Measurements from ENCODE around the gene ZNF490. TPM values are rescaled to one million over a fixed set of nuclear protein-coding genes. Genes with fewer than 3 reads are reported as not detected.
"Not testable (repeated sequence)": the region's sequence is repeated elsewhere in the genome, so short reads cannot be mapped to it uniquely, and the experiment has no call there.

ZNF490 gene
- total and polyA plus RNA-seq, 9 donors = 0.98 to 12.5 (median 7.0) TPM

- Histone ChIP-seq H3K4me1 (ENCODE audit: insufficient read depth) (peaks cover 12% of the 10 kb centered on the region), H3K27me3 (no peaks in the 10 kb centered on the region), H3K36me3 (no peaks in the 10 kb centered on the region), H3K27ac (peak overlapping the region in 1 of 2 donors; percentile 29), H3K9me3 (no peaks in the 10 kb centered on the region), H3K4me3 (no peak overlapping the region)
- 67 to 73% (median 73%) methylated on average over 8 of the region's 8 CpGs for WGBS, 3 donors
- no peak for DNase-seq
- intact Hi-C loops (cut with DNase I) = no loop called here
- TF ChIP-seq CTCF (IDR thresholded peaks at IDR 0.05) (no peak), POLR2A (IDR thresholded peaks at IDR 0.05) (no peak), EP300 (IDR thresholded peaks at IDR 0.05) (no peak)
These were observed 36.4 kb upstream of the ZNF490 start for GRCh38 chr19:12647047-12647446.

- TF ChIP-seq CTCF (IDR thresholded peaks at IDR 0.05) (no peak), EP300 (IDR thresholded peaks at IDR 0.05) (no peak)
- Histone ChIP-seq H3K27ac (no peak overlapping the region), H3K9me3 (no peaks in the 10 kb centered on the region), H3K36me3 (no peaks in the 10 kb centered on the region), H3K27me3 (no peaks in the 10 kb centered on the region), H3K4me3 (no peak overlapping the region), H3K4me1 (ENCODE audit: insufficient read depth) (peaks cover 12% of the 10 kb centered on the region)
- no peak for DNase-seq
- intact Hi-C loops (cut with DNase I) = no loop called here
- 78 to 88% (median 79%) methylated on average over 10 of the region's 10 CpGs for WGBS, 3 donors
These were observed 35.9 kb upstream of the ZNF490 start for GRCh38 chr19:12646551-12646950.

- H3K9me3 ChIP-seq; H3K36me3 ChIP-seq; H3K27me3 ChIP-seq; H3K4me3 ChIP-seq; intact Hi-C loops (cut with DNase I); H3K27ac ChIP-seq; DNase-seq: not testable (repeated sequence)
- H3K4me1 ChIP-seq (ENCODE audit: insufficient read depth) = peaks cover 17% of the 10 kb centered on the region
- WGBS, 3 donors = 92 to 96% (median 95%) methylated on average over 14 of the region's 14 CpGs
These were observed 33.1 kb upstream of the ZNF490 start for GRCh38 chr19:12643716-12644115.

GRCh38 chr19:12642506-12642905, 31.9 kb upstream of the ZNF490 start:
- H3K4me3 ChIP-seq = no peak overlapping the region
- H3K27ac ChIP-seq = no peak overlapping the region
- TF ChIP-seq POLR2A (IDR thresholded peaks at IDR 0.05) (no peak), CTCF (IDR thresholded peaks at IDR 0.05) (no peak), EP300 (IDR thresholded peaks at IDR 0.05) (no peak)
- H3K4me1 ChIP-seq (ENCODE audit: insufficient read depth) = peaks cover 8% of the 10 kb centered on the region
- H3K9me3 ChIP-seq = no peaks in the 10 kb centered on the region
- intact Hi-C loops (cut with DNase I) = no loop called here
- DNase-seq = no peak
- H3K36me3 ChIP-seq = no peaks in the 10 kb centered on the region
- no peaks in the 10 kb centered on the region for H3K27me3 ChIP-seq
- 88 to 89% (median 88%) methylated on average over 26 of the region's 26 CpGs for WGBS, 3 donors

- TF ChIP-seq POLR2A (IDR thresholded peaks at IDR 0.05) (no peak), EP300 (IDR thresholded peaks at IDR 0.05) (no peak), CTCF (IDR thresholded peaks at IDR 0.05) (no peak)
- 64 to 67% (median 65%) methylated on average over 13 of the region's 13 CpGs for WGBS, 3 donors
- Histone ChIP-seq H3K4me1 (ENCODE audit: insufficient read depth) (peaks cover 5% of the 10 kb centered on the region), H3K36me3 (no peaks in the 10 kb centered on the region), H3K4me3 (no peak overlapping the region), H3K27ac (no peak overlapping the region), H3K27me3 (no peaks in the 10 kb centered on the region), H3K9me3 (no peaks in the 10 kb centered on the region)
- no peak for DNase-seq
- intact Hi-C loops (cut with DNase I) = no loop called here
These were observed 30.8 kb upstream of the ZNF490 start for GRCh38 chr19:12641456-12641855.

Data from ovary (tissue), 9 donors.